ENCODE measurements around the gene PHACTR2.
"Not testable (repeated sequence)": the region's sequence is repeated elsewhere in the genome, so short reads cannot be mapped to it uniquely, and the experiment has no call there.

The PHACTR2 gene

GRCh38 chr6:143873600-143873999 is 195.8 kb downstream of the PHACTR2 start:
- not testable (repeated sequence) for DNase-seq

- not testable (repeated sequence) for DNase-seq
Measured at GRCh38 chr6:143874503-143874902, 196.7 kb downstream of the PHACTR2 start.

- DNase-seq = no peak
Measured at GRCh38 chr6:143877584-143878271, 200.0 kb downstream of the PHACTR2 start.

GRCh38 chr6:143878272-143878760 is 200.6 kb downstream of the PHACTR2 start:
- no peak for DNase-seq

GRCh38 chr6:143880412-143880811 is 202.6 kb downstream of the PHACTR2 start:
- DNase-seq = no peak
